SKM-1 treated with dmso at 0.1 percent for 144 hours (cell line): ENCODE measurements around the gene SMIM10.
"Not testable (repeated sequence)": the region's sequence is repeated elsewhere in the genome, so short reads cannot be mapped to it uniquely, and the experiment has no call there.

ENCODE experiments used
- DNase-seq: peaks from one replicate; lab custom pipeline; 2025; ENCODE audit not compliant: unreplicated experiment; lab: John Stamatoyannopoulos, UW

Gene SMIM10

GRCh38 chrX:134990801-134991481, at the start of gene SMIM10:
TSS of gene SMIM10 (plus strand) at chrX:134990991. CDS start at chrX:134991096, 105 bp downstream.
- peak; percentile 39 for DNase-seq

GRCh38 chrX:134946364-134946763, 44.4 kb upstream of the SMIM10 start:
- not testable (repeated sequence) for DNase-seq

- no peak for DNase-seq
Observed at GRCh38 chrX:134948333-134949241, 42.2 kb upstream of the SMIM10 start.

- DNase-seq = no peak
Observed at GRCh38 chrX:134949271-134949670, 41.5 kb upstream of the SMIM10 start.

GRCh38 chrX:134957836-134958235, 33.0 kb upstream of the SMIM10 start:
- DNase-seq = no peak

GRCh38 chrX:134960366-134960765, 30.4 kb upstream of the SMIM10 start:
- DNase-seq = not testable (repeated sequence)

GRCh38 chrX:134963041-134963440, 27.8 kb upstream of the SMIM10 start:
- DNase-seq = no peak

- DNase-seq = no peak
Observed at GRCh38 chrX:134969726-134970125, 21.1 kb upstream of the SMIM10 start.

- no peak for DNase-seq
Observed at GRCh38 chrX:134971926-134972325, 18.9 kb upstream of the SMIM10 start.

GRCh38 chrX:134975516-134975915, 15.3 kb upstream of the SMIM10 start:
- DNase-seq = no peak

GRCh38 chrX:134981910-134982309, 8.9 kb upstream of the SMIM10 start:
- no peak for DNase-seq

- DNase-seq = no peak
Observed at GRCh38 chrX:134982748-134983147, 8.0 kb upstream of the SMIM10 start.

- DNase-seq = no peak
Observed at GRCh38 chrX:134985479-134985878, 5.3 kb upstream of the SMIM10 start.

GRCh38 chrX:134990475-134990800, 353 bp upstream of the SMIM10 start:
- DNase-seq = no peak

GRCh38 chrX:134997646-134998045, 6.9 kb downstream of the SMIM10 start:
- DNase-seq = no peak

- DNase-seq = no peak
Observed at GRCh38 chrX:134998246-134998645, 7.5 kb downstream of the SMIM10 start.

- peak; percentile 12 for DNase-seq
Observed at GRCh38 chrX:134999469-134999868, 8.7 kb downstream of the SMIM10 start.

GRCh38 chrX:135000516-135000915, 9.7 kb downstream of the SMIM10 start:
- DNase-seq = no peak

- DNase-seq = peak; percentile 62
Observed at GRCh38 chrX:135003876-135004623, 13.3 kb downstream of the SMIM10 start.

GRCh38 chrX:135006187-135006586, 15.4 kb downstream of the SMIM10 start:
- no peak for DNase-seq

- DNase-seq = no peak
Observed at GRCh38 chrX:135009057-135009610, 18.3 kb downstream of the SMIM10 start.
